GM12864 (cell line): ENCODE measurements around the gene LYAR.

ENCODE experiments used
- DNase-seq: peaks from one replicate; pipeline ENCODE4 v3.0.0-alpha.2; 2011; ENCODE audit warnings: low read depth
- H3K4me3 ChIP-seq: 2 replicates; pipeline ENCODE4 v1.5.1; 2011; ENCODE audit warnings: mild to moderate bottlenecking, low read depth, low read length, control low read depth
- TF ChIP-seq, protein P1 (sequence below): IDR thresholded peaks from 2 replicates; pipeline ENCODE4 v1.5.1; 2011; ENCODE audit warnings: low read depth, mild to moderate bottlenecking, moderate library complexity, low read length, control low read depth, inconsistent platforms; ENCODE audit errors: missing control alignments

LYAR gene

DNA sequence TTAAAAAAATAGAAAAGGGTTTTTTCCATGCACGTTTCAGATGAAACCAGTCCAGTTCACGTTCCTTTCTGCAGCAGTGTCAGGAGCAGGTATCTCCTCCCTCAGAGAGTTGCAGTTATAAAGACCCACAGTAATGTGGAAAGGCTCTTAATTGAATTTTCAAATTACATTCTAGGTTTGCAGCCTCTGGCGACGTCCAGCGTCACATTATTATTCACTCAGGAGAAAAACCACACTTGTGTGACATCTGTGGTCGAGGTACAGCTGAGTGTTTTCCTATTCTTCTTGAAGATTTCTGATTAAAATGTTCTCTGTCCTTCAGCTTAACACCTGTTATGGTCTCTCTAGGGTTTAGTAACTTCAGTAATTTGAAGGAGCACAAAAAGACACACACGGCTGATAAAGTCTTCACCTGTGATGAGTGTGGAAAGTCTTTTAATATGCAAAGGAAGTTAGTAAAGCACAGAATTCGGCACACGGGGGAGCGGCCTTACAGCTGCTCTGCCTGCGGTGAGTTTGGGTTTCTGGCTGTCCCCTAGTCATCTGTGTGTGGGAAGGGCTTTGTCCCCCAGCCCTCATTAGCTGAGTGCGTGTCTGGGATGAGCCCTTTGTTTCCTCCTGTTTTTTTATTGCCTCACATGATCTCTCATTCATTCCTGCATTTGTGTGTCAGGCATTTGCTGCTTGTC lies 25.7 kb upstream of the LYAR start:
- no peak for DNase-seq
- TF ChIP-seq, protein P1, sequence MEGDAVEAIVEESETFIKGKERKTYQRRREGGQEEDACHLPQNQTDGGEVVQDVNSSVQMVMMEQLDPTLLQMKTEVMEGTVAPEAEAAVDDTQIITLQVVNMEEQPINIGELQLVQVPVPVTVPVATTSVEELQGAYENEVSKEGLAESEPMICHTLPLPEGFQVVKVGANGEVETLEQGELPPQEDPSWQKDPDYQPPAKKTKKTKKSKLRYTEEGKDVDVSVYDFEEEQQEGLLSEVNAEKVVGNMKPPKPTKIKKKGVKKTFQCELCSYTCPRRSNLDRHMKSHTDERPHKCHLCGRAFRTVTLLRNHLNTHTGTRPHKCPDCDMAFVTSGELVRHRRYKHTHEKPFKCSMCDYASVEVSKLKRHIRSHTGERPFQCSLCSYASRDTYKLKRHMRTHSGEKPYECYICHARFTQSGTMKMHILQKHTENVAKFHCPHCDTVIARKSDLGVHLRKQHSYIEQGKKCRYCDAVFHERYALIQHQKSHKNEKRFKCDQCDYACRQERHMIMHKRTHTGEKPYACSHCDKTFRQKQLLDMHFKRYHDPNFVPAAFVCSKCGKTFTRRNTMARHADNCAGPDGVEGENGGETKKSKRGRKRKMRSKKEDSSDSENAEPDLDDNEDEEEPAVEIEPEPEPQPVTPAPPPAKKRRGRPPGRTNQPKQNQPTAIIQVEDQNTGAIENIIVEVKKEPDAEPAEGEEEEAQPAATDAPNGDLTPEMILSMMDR: no peak
- H3K4me3 ChIP-seq: no peak overlapping the region

DNA sequence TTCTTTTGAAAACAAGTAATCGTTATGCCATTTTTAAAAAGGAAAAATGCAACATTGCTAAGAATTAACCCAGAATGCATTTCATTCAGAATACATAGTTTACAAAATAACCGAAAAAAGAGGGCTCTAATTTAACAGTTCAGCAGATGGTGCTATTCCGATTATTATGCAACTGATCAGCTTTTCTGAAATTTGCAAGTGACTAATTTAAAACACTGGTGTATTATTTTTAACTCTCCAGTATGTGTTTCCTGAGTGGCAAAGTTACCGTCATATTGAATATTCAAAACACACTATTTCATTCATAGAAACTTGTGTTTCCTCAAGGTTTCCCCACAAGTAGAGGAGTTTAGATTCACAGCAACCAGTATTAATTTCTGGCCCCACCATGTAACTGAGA lies 21.2 kb upstream of the LYAR start:
- H3K4me3 ChIP-seq: no peak overlapping the region
- DNase-seq: peak; percentile 26
- TF ChIP-seq, protein P1: no peak

DNA sequence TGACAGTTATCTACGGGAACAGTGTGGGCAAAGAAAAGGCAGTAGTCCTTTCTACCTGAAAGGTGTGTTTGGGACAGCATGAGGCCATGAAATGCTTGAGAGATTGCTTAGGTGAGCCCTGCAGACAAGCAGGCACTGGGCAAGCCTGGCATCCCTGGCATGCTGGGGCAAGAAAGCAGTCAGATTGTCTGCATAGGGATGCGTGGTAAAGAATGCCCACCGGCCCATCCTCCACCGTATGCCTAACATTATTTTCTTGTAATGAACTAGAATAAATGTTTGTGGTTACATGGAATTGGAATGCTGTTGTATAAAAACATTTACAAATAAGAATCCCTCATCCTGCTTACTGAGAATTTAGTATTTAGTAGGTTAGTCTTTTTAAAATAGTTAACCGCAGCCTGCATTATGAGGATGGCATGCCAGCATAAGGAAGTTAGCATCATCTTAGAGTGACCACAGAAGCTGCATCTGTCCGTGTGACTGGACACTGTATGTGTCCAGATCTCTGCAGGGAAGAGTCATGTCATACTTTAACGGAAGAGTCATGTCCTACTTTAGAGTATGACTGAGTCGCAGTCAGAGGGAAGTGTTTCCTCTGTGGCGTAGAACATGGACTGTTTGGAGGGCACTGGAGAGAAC lies 19.0 kb upstream of the LYAR start:
- H3K4me3 ChIP-seq: no peak overlapping the region
- TF ChIP-seq, protein P1: no peak
- DNase-seq: no peak

DNA sequence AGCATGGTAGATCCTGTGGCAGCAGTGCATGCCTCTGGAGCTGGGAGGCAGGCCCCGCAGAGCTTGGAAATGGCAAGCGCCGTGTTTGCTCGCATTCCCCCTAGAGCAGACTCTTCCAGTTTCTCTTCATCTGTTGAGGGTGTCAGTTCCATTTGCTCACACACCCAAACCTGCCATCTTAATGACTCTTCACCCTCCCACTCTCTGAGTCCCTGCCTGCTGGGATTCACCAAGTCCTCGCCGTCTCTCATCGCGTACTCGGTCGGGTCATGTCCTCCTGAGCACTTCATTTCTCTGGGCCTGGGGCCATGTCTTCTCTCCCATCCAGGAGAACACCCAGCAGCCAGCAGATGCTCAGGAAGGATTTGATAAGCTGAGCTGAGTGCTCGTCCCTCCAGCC lies 17.0 kb upstream of the LYAR start:
- no peak for DNase-seq
- no peak overlapping the region for H3K4me3 ChIP-seq
- TF ChIP-seq, protein P1: no peak

DNA sequence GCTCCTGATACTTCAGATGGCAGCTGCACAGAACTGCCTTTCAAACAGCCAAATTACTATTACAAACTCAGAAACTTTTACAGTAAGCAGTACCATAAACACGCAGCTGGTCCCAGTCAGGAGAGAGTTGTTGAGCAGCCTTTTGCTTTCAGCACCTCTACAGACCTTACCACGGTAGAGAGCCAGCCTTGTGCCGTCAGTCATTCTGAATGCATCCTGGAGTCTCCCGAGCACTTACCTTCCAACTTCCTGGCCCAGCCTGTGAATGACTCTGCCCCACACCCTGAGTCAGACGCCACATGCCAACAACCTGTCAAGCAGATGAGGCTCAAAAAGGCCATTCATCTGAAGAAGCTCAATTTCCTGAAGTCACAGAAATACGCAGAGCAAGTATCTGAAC lies 12.5 kb upstream of the LYAR start:
- no peak overlapping the region for H3K4me3 ChIP-seq
- no peak for DNase-seq
- TF ChIP-seq, protein P1: no peak

DNA sequence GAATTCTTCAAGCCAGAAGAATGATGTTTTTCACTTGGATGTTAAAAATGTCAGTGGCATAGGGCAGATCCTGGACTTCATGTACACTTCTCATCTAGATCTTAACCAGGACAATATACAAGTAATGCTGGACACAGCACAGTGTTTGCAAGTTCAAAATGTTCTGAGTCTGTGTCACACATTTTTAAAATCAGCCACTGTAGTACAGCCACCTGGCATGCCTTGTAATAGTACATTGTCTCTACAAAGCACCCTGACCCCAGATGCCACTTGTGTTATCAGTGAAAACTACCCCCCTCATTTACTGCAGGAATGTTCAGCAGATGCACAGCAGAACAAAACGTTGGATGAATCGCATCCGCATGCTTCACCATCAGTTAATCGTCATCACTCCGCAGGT lies 12.0 kb upstream of the LYAR start:
- no peak overlapping the region for H3K4me3 ChIP-seq
- TF ChIP-seq, protein P1: no peak
- DNase-seq: no peak

DNA sequence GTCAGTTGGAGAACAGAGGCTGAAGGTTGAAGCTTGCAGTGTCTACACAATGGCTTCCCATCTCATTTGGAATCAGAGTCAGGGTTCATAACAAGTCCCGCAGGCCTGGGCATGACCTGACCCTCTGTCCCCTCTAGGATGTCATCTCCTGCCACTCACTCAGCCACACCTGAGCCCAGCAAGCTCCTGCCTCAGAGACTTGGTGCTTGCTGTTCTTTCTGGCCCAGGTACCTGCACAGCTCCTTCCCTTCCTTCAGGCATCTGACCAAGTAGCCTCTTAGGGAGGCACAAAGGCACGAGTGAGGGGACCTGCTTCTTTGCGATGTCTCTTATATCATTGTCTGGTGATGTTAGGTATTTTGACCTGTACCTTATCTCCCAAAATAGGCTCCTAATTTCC lies 9.1 kb upstream of the LYAR start:
- no peak for DNase-seq
- H3K4me3 ChIP-seq: no peak overlapping the region
- TF ChIP-seq, protein P1: no peak
